GM23338 (cell line): Measurements from ENCODE around the gene SERP1. TPM values are rescaled to one million over a fixed set of nuclear protein-coding genes. Genes with fewer than 3 reads are reported as not detected.

Experiments used
- ATAC-seq: fragments of 200-7000 bp; cut with Tn5 transposase; 3 replicates; pipeline ENCODE4 v1.9.1; 2020
- DNase-seq: peaks from one replicate; pipeline ENCODE4 v3.0.0-alpha.2; 2015; ENCODE audit warnings: low spot score
- H2AFZ ChIP-seq: fragments of 200-600 bp; sonication (generic); 2 replicates; pipeline ENCODE4 v1.8.0; 2016; ENCODE audit warnings: antibody characterized with exemption, mild to moderate bottlenecking, moderate library complexity
- H3F3A ChIP-seq: fragments of 200-600 bp; sonication (generic); replicated peaks from 2 replicates; pipeline ENCODE4 v1.8.0; 2017; ENCODE audit warnings: antibody characterized with exemption, mixed run types, low read depth
- H3K27ac ChIP-seq: fragments of 200-600 bp; sonication (generic); 2 replicates; pipeline ENCODE4 v1.6.1; 2016; ENCODE audit warnings: low read depth
- H3K27me3 ChIP-seq: fragments of 200-600 bp; sonication (generic); 2 replicates; pipeline ENCODE4 v1.8.0; 2016; ENCODE audit warnings: mild to moderate bottlenecking, mixed run types, moderate library complexity; ENCODE audit not compliant: insufficient read depth
- H3K36me3 ChIP-seq: fragments of 200-600 bp; sonication (generic); 2 replicates; pipeline ENCODE4 v1.8.0; 2016; ENCODE audit warnings: mild to moderate bottlenecking; ENCODE audit not compliant: insufficient read depth
- H3K4me1 ChIP-seq: fragments of 200-600 bp; sonication (generic); 2 replicates; pipeline ENCODE4 v1.8.0; 2016; ENCODE audit warnings: mild to moderate bottlenecking, moderate library complexity; ENCODE audit not compliant: insufficient read depth
- H3K4me2 ChIP-seq: fragments of 200-600 bp; sonication (generic); 2 replicates; pipeline ENCODE4 v1.7.1; 2017; ENCODE audit warnings: mixed run types
- H3K4me3 ChIP-seq: fragments of 200-600 bp; sonication (generic); 2 replicates; pipeline ENCODE4 v1.6.1; 2016; ENCODE audit warnings: mixed run types
- H3K79me2 ChIP-seq: fragments of 200-600 bp; sonication (generic); replicated peaks from 2 replicates; pipeline ENCODE4 v1.8.0; 2017; ENCODE audit warnings: mild to moderate bottlenecking; ENCODE audit not compliant: insufficient read depth
- H3K9me2 ChIP-seq: fragments of 200-600 bp; sonication (generic); 2 replicates; pipeline ENCODE4 v1.8.0; 2017; ENCODE audit not compliant: insufficient read depth
- H4K20me1 ChIP-seq: fragments of 200-600 bp; sonication (generic); replicated peaks from 2 replicates; pipeline ENCODE4 v1.8.0; 2017; ENCODE audit warnings: mild to moderate bottlenecking; ENCODE audit not compliant: insufficient read depth
- H3K27ac Mint-ChIP-seq: 2 replicates; pipeline ENCODE4 v1.8.0; 2020; ENCODE audit warnings: inconsistent platforms, mild to moderate bottlenecking, moderate library complexity, mixed read lengths
- H3K27me3 Mint-ChIP-seq: 3 replicates; pipeline ENCODE4 v1.8.0; 2022; ENCODE audit warnings: low read depth, mild to moderate bottlenecking, moderate library complexity, mixed read lengths, inconsistent platforms; ENCODE audit not compliant: insufficient read depth, poor library complexity
- H3K36me3 Mint-ChIP-seq: 3 replicates; pipeline ENCODE4 v1.8.0; 2021; ENCODE audit warnings: low read depth, mild to moderate bottlenecking, inconsistent platforms, moderate library complexity, mixed read lengths
- H3K4me1 Mint-ChIP-seq: 3 replicates; pipeline ENCODE4 v1.8.0; 2020; ENCODE audit warnings: mild to moderate bottlenecking, inconsistent platforms, mixed read lengths
- H3K4me3 Mint-ChIP-seq: 3 replicates; pipeline ENCODE4 v1.8.0; 2021; ENCODE audit warnings: moderate library complexity, mild to moderate bottlenecking, inconsistent platforms, mixed read lengths
- H3K9me3 Mint-ChIP-seq: 3 replicates; pipeline ENCODE4 v1.8.0; 2020; ENCODE audit warnings: moderate library complexity, mild to moderate bottlenecking, inconsistent platforms, mixed read lengths
- CREB1 ChIP-seq: fragments of 250-450 bp; sonication (Bioruptor Pico); IDR thresholded peaks from 2 replicates; pipeline ENCODE4 v1.5.0; 2020; ENCODE audit warnings: low read depth, mild to moderate bottlenecking, moderate library complexity
- CTCF ChIP-seq, 2 experiments: fragments of 200-600 bp in 1 of 2; sonication (generic) in 1 of 2; conservative IDR thresholded peaks; 2 replicates each; pipeline versions ENCODE4 v1.5.1 to v1.6.1; 2016 to 2017; ENCODE audit warnings: antibody characterized with exemption in 2 of 2, low read depth in 2 of 2, mild to moderate bottlenecking in 2 of 2, moderate library complexity in 1 of 2
- ETS1 ChIP-seq: IDR thresholded peaks from 2 replicates; pipeline ENCODE4 v1.6.1; 2016; ENCODE audit warnings: antibody characterized with exemption
- EZH2 ChIP-seq: fragments of 200-600 bp; sonication (generic); IDR thresholded peaks from one replicate; pipeline ENCODE4 v1.8.0; 2017; ENCODE audit warnings: antibody characterized with exemption, mild to moderate bottlenecking, low read depth; ENCODE audit not compliant: unreplicated experiment
- EZH2phosphoT487 ChIP-seq: fragments of 200-600 bp; sonication (generic); IDR thresholded peaks from one replicate; pipeline ENCODE4 v1.8.1; 2018; ENCODE audit warnings: antibody characterized with exemption; ENCODE audit not compliant: unreplicated experiment
- JUNB ChIP-seq: IDR thresholded peaks from one replicate; pipeline ENCODE4 v1.6.1; 2016; ENCODE audit warnings: antibody characterized with exemption; ENCODE audit not compliant: unreplicated experiment
- NANOG ChIP-seq: IDR thresholded peaks from 2 replicates; pipeline ENCODE4 v1.6.1; 2016; ENCODE audit warnings: antibody characterized with exemption, borderline replicate concordance
- POLR2AphosphoS5 ChIP-seq: IDR thresholded peaks from 2 replicates; pipeline ENCODE4 v1.6.1; 2016; ENCODE audit warnings: antibody characterized with exemption, low read depth
- STAT1 ChIP-seq: IDR thresholded peaks from one replicate; pipeline ENCODE4 v1.6.1; 2016; ENCODE audit warnings: antibody characterized with exemption; ENCODE audit not compliant: unreplicated experiment
- ZNF114 ChIP-seq: fragments of 250-450 bp; sonication (Bioruptor Pico); IDR thresholded peaks from 2 replicates; pipeline ENCODE4 v1.5.0; 2020; ENCODE audit warnings: mild to moderate bottlenecking, moderate library complexity
- ZNF331 ChIP-seq: fragments of 250-450 bp; sonication (Bioruptor Pico); IDR thresholded peaks from 2 replicates; pipeline ENCODE4 v1.5.0; 2020; ENCODE audit warnings: low read depth, mild to moderate bottlenecking, moderate library complexity
- ZNF462 ChIP-seq: fragments of 250-450 bp; sonication (Bioruptor Pico); IDR thresholded peaks from 2 replicates; pipeline ENCODE4 v1.5.0; 2020; ENCODE audit warnings: mild to moderate bottlenecking, moderate library complexity
- polyA plus RNA-seq: library from polyadenylated mRNA; unstranded; fragments of >200 nt; fragmentation: Nextera tagmentation; extraction: Ambion mirVana; gene quantifications from 2 replicates; pipeline ENCODE4 v1.2.1, GENCODE V29; 2016
- total RNA-seq: library from RNA; depleted of rRNA; stranded (reverse); fragments of >200 nt; shearing (Covaris generic); gene quantifications from 2 replicates; pipeline ENCODE4 v1.2.3, GENCODE V29; 2014
- TF ChIP-seq, protein P1 (sequence below): IDR thresholded peaks from one replicate; pipeline ENCODE4 v1.6.1; 2018; ENCODE audit warnings: antibody characterized with exemption; ENCODE audit not compliant: unreplicated experiment

SERP1 gene
- total and polyA plus RNA-seq, 2 experiments from 2014 or later, result 211 to 252 TPM

DNA sequence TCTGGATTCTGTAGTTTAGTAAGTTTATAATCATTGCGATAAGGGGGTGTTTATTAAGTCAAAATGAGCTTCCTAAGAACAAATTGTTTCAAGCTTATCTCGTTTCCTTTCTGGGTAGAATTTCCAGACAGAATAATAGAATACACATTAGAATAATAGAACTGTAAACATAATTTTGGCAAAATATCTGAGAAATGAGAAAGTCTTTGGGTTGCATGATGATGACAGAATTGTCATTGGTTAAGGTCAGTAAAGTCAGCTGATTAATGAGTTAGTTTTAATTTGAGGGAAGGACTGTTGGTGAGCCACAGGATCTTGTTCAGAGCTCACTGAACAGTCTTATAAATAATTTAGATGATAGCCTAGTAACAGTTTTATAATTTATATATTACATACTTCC lies 10.5 kb upstream of the SERP1 start:
- Histone ChIP-seq H3F3A (no peaks in the 10 kb centered on the region), H4K20me1 (peaks cover 19% of the 10 kb centered on the region), H3K36me3 (peaks cover 28% of the 10 kb centered on the region; the same call in 1 of the 2 replicates), H3K79me2 (peaks cover 45% of the 10 kb centered on the region), H3K4me2 (no peak overlapping the region), H3K4me1 (no peaks in the 10 kb centered on the region), H3K27ac (no peak overlapping the region), H3K4me3 (no peak overlapping the region), H3K27me3 (no peaks in the 10 kb centered on the region), H3K9me2 (no peaks in the 10 kb centered on the region), H2AFZ (no peak overlapping the region)
- DNase-seq (no peak), ATAC-seq (no peak)
- Mint-ChIP-seq H3K27me3 (no peaks in the 10 kb centered on the region), H3K27ac (no peak overlapping the region), H3K9me3 (no peaks in the 10 kb centered on the region), H3K4me3 (no peak overlapping the region), H3K4me1 (no peaks in the 10 kb centered on the region), H3K36me3 (peaks cover 47% of the 10 kb centered on the region)
- TF ChIP-seq EZH2 (no peak), CTCF (conservative IDR thresholded peaks at IDR 0.05; ENCODE audit: low read depth in 2 of 2) (no peak), CREB1 (CRISPR knock-in tag) (no peak), ZNF462 (CRISPR knock-in tag) (no peak), EZH2phosphoT487 (no peak), ZNF331 (CRISPR knock-in tag) (no peak), ETS1 (no peak), NANOG (no peak), POLR2AphosphoS5 (no peak), JUNB (no peak), ZNF114 (CRISPR knock-in tag) (no peak), STAT1 (no peak)
- TF ChIP-seq, protein P1, sequence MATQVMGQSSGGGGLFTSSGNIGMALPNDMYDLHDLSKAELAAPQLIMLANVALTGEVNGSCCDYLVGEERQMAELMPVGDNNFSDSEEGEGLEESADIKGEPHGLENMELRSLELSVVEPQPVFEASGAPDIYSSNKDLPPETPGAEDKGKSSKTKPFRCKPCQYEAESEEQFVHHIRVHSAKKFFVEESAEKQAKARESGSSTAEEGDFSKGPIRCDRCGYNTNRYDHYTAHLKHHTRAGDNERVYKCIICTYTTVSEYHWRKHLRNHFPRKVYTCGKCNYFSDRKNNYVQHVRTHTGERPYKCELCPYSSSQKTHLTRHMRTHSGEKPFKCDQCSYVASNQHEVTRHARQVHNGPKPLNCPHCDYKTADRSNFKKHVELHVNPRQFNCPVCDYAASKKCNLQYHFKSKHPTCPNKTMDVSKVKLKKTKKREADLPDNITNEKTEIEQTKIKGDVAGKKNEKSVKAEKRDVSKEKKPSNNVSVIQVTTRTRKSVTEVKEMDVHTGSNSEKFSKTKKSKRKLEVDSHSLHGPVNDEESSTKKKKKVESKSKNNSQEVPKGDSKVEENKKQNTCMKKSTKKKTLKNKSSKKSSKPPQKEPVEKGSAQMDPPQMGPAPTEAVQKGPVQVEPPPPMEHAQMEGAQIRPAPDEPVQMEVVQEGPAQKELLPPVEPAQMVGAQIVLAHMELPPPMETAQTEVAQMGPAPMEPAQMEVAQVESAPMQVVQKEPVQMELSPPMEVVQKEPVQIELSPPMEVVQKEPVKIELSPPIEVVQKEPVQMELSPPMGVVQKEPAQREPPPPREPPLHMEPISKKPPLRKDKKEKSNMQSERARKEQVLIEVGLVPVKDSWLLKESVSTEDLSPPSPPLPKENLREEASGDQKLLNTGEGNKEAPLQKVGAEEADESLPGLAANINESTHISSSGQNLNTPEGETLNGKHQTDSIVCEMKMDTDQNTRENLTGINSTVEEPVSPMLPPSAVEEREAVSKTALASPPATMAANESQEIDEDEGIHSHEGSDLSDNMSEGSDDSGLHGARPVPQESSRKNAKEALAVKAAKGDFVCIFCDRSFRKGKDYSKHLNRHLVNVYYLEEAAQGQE, result no peak
